Measurements from ENCODE around the gene CLBA1.

- no peak for TF ChIP-seq ZFX (IDR thresholded peaks at IDR 0.05)
- TF ChIP-seq, protein P1, sequence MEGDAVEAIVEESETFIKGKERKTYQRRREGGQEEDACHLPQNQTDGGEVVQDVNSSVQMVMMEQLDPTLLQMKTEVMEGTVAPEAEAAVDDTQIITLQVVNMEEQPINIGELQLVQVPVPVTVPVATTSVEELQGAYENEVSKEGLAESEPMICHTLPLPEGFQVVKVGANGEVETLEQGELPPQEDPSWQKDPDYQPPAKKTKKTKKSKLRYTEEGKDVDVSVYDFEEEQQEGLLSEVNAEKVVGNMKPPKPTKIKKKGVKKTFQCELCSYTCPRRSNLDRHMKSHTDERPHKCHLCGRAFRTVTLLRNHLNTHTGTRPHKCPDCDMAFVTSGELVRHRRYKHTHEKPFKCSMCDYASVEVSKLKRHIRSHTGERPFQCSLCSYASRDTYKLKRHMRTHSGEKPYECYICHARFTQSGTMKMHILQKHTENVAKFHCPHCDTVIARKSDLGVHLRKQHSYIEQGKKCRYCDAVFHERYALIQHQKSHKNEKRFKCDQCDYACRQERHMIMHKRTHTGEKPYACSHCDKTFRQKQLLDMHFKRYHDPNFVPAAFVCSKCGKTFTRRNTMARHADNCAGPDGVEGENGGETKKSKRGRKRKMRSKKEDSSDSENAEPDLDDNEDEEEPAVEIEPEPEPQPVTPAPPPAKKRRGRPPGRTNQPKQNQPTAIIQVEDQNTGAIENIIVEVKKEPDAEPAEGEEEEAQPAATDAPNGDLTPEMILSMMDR (conservative IDR thresholded peaks at IDR 0.05): no peak
These were observed 54.0 kb downstream of the CLBA1 start for GRCh38 chr14:105039458-105040205.

All from C4-2B (cell line).